Ishikawa (cell line): ENCODE data around the gene CCNK.

ENCODE experiments used
- CEBPB ChIP-seq: IDR thresholded peaks from 2 replicates; pipeline ENCODE4 v1.6.1; 2012
- CREB1 ChIP-seq: IDR thresholded peaks from 2 replicates; pipeline ENCODE4 v1.6.1; 2012; ENCODE audit warnings: low read depth
- EGR1 ChIP-seq: IDR thresholded peaks from 2 replicates; pipeline ENCODE4 v1.6.1; 2012
- EP300 ChIP-seq: IDR thresholded peaks from 2 replicates; pipeline ENCODE4 v1.6.1; 2012; ENCODE audit warnings: borderline replicate concordance
- FOXM1 ChIP-seq: IDR thresholded peaks from 2 replicates; pipeline ENCODE4 v1.6.1; 2012; ENCODE audit warnings: low read depth, borderline replicate concordance
- NFIC ChIP-seq: IDR thresholded peaks from 2 replicates; pipeline ENCODE4 v1.6.1; 2012
- RAD21 ChIP-seq: IDR thresholded peaks from 2 replicates; pipeline ENCODE4 v1.6.1; 2012; ENCODE audit warnings: low read depth
- TAF1 ChIP-seq: IDR thresholded peaks from 2 replicates; pipeline ENCODE4 v1.6.1; 2012; ENCODE audit warnings: low read depth, mild to moderate bottlenecking
- TCF12 ChIP-seq: IDR thresholded peaks from 2 replicates; pipeline ENCODE4 v1.6.1; 2012; ENCODE audit warnings: low read depth
- TEAD4 ChIP-seq: IDR thresholded peaks from 2 replicates; pipeline ENCODE4 v1.6.1; 2012
- YY1 ChIP-seq: IDR thresholded peaks from 2 replicates; pipeline ENCODE4 v1.6.1; 2012; ENCODE audit warnings: low read depth
- ZBTB7A ChIP-seq: IDR thresholded peaks from 2 replicates; pipeline ENCODE4 v1.6.1; 2012; ENCODE audit warnings: low read depth
- TF ChIP-seq, protein P1 (sequence below): IDR thresholded peaks from 2 replicates; pipeline ENCODE4 v1.6.1; 2012
- TF ChIP-seq, protein P2 (sequence below): IDR thresholded peaks from 2 replicates; pipeline ENCODE4 v1.6.1; 2012
- TF ChIP-seq, protein P3 (sequence below): IDR thresholded peaks from 2 replicates; pipeline ENCODE4 v1.6.1; 2012; ENCODE audit warnings: low read depth, mild to moderate bottlenecking

The CCNK gene

DNA sequence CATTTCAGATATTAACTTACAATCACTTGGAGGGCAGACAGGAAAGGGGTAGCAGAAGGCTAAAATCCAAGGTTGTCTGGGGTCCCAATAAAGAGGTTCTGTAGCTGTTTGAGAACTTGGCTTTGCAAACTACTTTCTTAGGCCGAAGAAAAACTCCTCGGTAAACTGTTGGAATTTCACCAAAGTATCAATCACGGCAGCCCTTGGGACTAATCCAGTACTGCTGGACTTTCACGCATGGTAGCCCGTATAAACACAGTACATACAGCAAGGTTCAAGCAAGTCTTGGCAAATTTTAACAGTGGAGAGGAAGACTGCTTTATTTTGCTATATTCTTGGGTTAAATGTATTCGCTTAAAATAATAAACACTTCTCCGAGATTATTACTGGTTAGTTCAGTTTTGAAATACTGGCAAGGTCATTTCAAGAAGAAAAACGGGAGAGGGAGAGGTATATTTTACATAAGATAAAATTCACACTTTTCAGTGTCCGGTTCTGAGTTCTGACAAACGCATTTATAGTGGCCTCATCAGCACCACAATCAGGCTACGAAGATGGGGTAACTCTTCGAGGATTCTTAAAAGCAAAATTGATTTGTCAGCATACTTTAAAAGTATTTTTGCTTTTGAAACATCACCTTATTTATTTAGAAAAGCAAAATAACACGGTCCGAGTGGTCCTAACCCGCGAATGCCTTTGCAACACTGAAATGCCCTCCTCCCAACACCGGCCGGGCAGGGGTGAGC lies 1.9 kb upstream of the CCNK start:
- no peak for TF ChIP-seq FOXM1
- no peak for TF ChIP-seq EGR1

DNA sequence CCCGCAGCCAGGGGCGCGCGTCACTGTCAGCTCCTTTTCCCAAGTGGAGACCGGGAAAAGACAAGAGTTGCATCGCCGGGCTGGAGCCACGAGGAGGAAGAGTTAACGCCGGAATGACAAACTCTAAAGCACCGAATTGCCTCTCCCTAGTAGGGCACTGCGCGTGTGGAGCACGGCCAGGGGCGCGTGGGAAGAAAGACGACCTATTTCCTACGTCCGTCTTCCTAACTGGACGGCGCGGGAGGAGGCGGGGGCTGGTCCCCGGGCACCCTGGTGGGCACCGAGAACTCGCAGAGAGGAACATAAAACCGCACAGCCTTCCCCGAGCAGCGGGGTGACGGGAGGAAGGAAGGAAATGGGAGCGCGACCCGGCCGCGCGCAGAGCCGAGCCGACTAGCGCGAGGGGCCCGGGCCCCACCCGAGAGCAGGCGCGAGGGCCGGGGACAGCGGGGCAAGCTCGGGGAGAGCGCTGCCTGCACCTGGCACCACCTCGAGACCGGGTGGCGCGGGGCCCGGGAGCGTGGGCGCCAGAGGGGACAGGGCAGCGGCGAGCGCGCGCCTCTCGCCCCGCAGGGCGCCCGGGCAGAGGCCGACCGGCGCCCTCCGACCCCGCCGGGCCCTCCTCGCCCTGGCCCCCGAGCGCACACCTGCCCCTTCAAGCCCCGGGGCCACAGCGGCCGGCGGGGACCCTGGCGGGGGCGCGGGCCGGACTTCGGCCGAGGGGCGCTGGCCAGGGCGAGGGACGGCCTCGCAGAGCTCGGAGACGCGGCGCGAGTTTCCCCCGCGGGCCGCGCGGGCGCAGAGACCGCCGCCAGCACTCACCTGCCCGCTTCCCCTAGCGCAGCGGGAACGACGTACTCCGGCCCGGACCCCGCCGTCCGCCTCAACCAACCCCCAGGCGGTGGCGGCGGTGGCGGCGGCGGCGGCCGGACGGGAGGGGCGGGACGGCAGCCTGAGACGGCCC lies 1.0 kb upstream of the CCNK start, which contains the start of gene SETD3:
Gene SETD3 (minus strand): TSS at position 954 of the 964 bp plus-strand sequence. CDS start 15,054 bp downstream, outside the sequence.
- TF ChIP-seq EGR1 (peak; percentile 31; the same call in 1 of the 2 replicates), YY1 (no peak)
- TF ChIP-seq, protein P1, sequence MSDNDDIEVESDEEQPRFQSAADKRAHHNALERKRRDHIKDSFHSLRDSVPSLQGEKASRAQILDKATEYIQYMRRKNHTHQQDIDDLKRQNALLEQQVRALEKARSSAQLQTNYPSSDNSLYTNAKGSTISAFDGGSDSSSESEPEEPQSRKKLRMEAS, result peak; percentile 82

DNA sequence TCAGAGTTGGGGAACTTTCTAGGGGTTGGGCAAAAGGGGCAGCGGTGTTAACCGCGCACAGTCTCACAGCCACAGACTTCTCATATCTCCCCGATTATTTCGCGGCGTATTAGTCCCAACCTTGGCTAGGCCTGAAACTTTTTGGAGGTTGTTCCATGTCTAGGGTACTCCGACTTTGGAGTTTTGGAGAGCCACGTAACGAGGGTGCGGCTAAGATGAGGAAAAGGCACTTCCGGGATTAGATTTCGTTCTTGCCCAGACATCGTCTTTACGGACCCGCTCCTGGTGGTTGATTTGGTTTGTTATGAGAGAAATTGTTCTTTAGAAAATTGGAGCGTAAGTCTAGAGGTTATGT lies 513 bp downstream of the CCNK start:
- TF ChIP-seq TEAD4 (no peak), FOXM1 (no peak), CEBPB (no peak), TAF1 (no peak), RAD21 (no peak), CREB1 (no peak), EGR1 (no peak), YY1 (no peak)
- TF ChIP-seq, protein P2, sequence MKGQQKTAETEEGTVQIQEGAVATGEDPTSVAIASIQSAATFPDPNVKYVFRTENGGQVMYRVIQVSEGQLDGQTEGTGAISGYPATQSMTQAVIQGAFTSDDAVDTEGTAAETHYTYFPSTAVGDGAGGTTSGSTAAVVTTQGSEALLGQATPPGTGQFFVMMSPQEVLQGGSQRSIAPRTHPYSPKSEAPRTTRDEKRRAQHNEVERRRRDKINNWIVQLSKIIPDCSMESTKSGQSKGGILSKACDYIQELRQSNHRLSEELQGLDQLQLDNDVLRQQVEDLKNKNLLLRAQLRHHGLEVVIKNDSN, result no peak
- TF ChIP-seq, protein P1, result no peak

DNA sequence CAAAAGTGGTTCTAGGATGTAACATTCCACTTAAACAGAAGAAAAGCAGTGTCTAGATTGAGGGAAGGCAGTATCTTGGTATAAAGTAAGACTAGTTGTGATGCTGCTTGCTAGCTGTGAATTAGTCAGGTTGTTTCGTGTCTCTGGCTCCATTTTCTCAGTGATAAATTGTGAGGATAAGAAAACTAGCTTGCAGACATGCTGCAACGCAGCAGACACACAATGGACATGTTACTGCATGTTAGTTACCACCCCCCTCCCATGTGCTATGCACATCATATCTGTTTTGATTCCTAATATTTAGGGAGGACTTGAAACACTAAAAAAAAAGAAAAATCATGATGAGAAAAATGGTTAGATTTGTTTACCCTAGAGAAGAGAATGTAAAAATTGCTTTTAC lies 2.9 kb downstream of the CCNK start:
- TF ChIP-seq FOXM1 (no peak), TEAD4 (no peak), ZBTB7A (no peak), CEBPB (no peak)
- TF ChIP-seq, protein P3, sequence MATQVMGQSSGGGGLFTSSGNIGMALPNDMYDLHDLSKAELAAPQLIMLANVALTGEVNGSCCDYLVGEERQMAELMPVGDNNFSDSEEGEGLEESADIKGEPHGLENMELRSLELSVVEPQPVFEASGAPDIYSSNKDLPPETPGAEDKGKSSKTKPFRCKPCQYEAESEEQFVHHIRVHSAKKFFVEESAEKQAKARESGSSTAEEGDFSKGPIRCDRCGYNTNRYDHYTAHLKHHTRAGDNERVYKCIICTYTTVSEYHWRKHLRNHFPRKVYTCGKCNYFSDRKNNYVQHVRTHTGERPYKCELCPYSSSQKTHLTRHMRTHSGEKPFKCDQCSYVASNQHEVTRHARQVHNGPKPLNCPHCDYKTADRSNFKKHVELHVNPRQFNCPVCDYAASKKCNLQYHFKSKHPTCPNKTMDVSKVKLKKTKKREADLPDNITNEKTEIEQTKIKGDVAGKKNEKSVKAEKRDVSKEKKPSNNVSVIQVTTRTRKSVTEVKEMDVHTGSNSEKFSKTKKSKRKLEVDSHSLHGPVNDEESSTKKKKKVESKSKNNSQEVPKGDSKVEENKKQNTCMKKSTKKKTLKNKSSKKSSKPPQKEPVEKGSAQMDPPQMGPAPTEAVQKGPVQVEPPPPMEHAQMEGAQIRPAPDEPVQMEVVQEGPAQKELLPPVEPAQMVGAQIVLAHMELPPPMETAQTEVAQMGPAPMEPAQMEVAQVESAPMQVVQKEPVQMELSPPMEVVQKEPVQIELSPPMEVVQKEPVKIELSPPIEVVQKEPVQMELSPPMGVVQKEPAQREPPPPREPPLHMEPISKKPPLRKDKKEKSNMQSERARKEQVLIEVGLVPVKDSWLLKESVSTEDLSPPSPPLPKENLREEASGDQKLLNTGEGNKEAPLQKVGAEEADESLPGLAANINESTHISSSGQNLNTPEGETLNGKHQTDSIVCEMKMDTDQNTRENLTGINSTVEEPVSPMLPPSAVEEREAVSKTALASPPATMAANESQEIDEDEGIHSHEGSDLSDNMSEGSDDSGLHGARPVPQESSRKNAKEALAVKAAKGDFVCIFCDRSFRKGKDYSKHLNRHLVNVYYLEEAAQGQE, result no peak

DNA sequence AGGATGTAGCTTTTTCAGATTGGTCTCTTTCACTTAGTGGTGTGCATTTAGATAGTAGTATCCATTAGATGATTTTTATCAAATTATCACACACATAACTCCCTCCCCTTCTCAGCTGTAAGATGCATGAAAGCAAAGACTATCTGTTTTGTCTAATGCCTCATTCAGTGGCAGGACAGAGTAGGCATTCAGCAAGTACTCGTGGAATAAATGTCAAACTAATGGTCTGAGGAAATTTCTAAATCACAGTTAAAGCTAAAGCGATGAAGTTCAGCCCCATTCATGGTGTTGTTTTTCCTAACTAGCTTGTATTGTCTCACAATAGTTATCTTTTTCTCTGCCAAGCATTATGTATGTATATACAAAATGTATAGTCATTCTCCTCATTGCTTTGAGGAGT lies 16.1 kb downstream of the CCNK start:
- TF ChIP-seq TCF12, result no peak
- TF ChIP-seq ZBTB7A, result no peak
- TF ChIP-seq EGR1, result no peak
- no peak for TF ChIP-seq NFIC
- no peak for TF ChIP-seq EP300

DNA sequence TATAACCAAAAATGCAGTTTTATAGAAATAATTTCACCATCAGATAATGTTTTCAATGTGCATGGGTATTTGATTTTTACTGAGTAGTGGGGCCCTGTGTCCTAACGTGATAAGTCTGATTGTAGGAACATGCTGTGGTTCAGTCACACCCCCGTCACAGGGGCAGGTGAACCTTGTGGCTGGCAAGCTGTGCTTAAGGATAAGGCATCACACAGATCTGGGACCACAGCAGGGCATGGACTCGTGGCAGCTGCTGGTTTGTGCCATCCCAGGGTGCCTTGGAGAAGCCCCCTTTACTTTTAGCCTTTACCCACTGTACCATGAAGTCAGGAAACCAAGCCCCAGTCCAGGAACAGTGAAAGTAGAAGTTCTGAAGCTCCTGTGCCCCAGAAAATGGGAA lies 16.7 kb downstream of the CCNK start:
- TF ChIP-seq TCF12 (no peak), RAD21 (no peak), FOXM1 (no peak), EP300 (no peak), TAF1 (no peak), YY1 (no peak), NFIC (no peak), TEAD4 (no peak), CREB1 (no peak)

DNA sequence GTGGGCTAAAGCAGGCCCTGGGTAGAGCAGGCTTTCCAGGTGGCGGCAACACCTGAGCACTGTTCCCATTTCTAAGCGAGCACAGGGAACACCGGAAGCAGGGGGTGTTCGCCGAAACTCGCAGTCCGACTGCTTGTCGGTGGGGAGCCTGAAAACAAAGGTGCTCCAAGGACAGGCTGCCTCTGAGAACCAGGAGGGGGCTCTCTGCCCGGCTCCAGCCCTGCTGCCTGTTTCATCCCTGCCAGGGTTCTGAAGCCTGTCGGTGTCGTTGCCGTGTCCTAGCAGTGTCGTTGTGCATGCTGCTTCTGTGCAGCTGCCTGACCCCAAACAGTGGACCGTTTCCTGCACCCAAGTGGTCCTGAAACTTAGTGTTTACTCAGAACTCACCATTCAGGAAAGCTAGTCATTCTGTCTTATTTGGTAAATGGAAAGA lies 21.8 kb downstream of the CCNK start:
- TF ChIP-seq RAD21 (no peak), NFIC (no peak), TEAD4 (no peak), FOXM1 (no peak), ZBTB7A (no peak), TCF12 (no peak), EGR1 (no peak), TAF1 (no peak), CREB1 (no peak), CEBPB (no peak), YY1 (no peak)
- TF ChIP-seq, protein P3, result no peak
- TF ChIP-seq, protein P2, result no peak
- TF ChIP-seq, protein P1, result no peak
